SK-N-SH (cell line): ENCODE measurements around the gene ST7. TPM values are rescaled to one million over a fixed set of nuclear protein-coding genes. Genes with fewer than 3 reads are reported as not detected.

Source experiments
- CTCF ChIA-PET: fragments of 300-600, 350-600 bp; formaldehyde crosslinking; extraction: SDS; loops from one replicate; lab custom pipeline; 2021; lab: Yijun Ruan, JAX
- POLR2A ChIA-PET: fragments of 350-600 bp; sonication (Branson Sonifier 250); formaldehyde crosslinking; extraction: SDS; loops from one replicate; lab custom pipeline; 2020; ENCODE audit warnings: antibody characterized with exemption, inconsistent platforms; lab: Yijun Ruan, JAX
- DNase-seq: peaks from one replicate; pipeline ENCODE4 v3.0.0; 2012
- H2AFZ ChIP-seq: fragments of 200-600 bp; sonication (generic); 2 replicates; pipeline ENCODE4 v1.8.1; 2016; ENCODE audit warnings: antibody characterized with exemption, mild to moderate bottlenecking, low read depth
- H3F3A ChIP-seq: fragments of 200-600 bp; sonication (generic); replicated peaks from 2 replicates; pipeline ENCODE3; 2016; ENCODE audit warnings: antibody characterized with exemption, mild to moderate bottlenecking; ENCODE audit not compliant: insufficient read depth
- H3K27ac ChIP-seq, 2 experiments: fragments of 200-500 bp in 1 of 2; fragments of 200-600 bp in 1 of 2; sonication (Bioruptor generic) in 1 of 2; sonication (generic), shearing (Covaris generic) in 1 of 2; 2 replicates each; pipeline versions ENCODE4 v1.5.1 to v1.6.1; 2014 to 2016; ENCODE audit warnings: low read depth in 2 of 2, inconsistent platforms in 1 of 2, low read length in 1 of 2, mild to moderate bottlenecking in 1 of 2, mixed read lengths in 1 of 2
- H3K27me3 ChIP-seq: fragments of 200-600 bp; sonication (generic), shearing (Covaris generic); 2 replicates; pipeline ENCODE4 v1.6.1; 2016; ENCODE audit warnings: mixed run types; ENCODE audit not compliant: insufficient read depth
- H3K36me3 ChIP-seq, 2 experiments: fragments of 200-500 bp in 1 of 2; fragments of 200-600 bp in 1 of 2; sonication (Bioruptor generic) in 1 of 2; sonication (generic) in 1 of 2; replicated peaks in 1 of 2; 2 replicates each; pipeline versions ENCODE3 to v1.5.1; 2014 to 2016; ENCODE audit warnings: low read length in 1 of 2, mild to moderate bottlenecking in 1 of 2; ENCODE audit not compliant: insufficient read depth in 2 of 2, control insufficient read depth in 1 of 2
- H3K4me1 ChIP-seq, 2 experiments: fragments of 200-500 bp in 1 of 2; fragments of 200-600 bp in 1 of 2; sonication (Bioruptor generic) in 1 of 2; sonication (generic), shearing (Covaris generic) in 1 of 2; 2 replicates each; pipeline versions ENCODE4 v1.5.1 to v1.6.1; 2014 to 2016; ENCODE audit warnings: low read depth in 1 of 2, low read length in 1 of 2, mixed run types in 1 of 2; ENCODE audit not compliant: insufficient read depth in 2 of 2, control insufficient read depth in 1 of 2
- H3K4me2 ChIP-seq: fragments of 200-600 bp; sonication (generic), shearing (Covaris generic); 2 replicates; pipeline ENCODE4 v1.6.1; 2017; ENCODE audit warnings: mixed run types
- H3K4me3 ChIP-seq, 2 experiments: fragments of 200-500 bp in 1 of 2; fragments of 200-600 bp in 1 of 2; sonication (Bioruptor generic) in 1 of 2; sonication (generic), shearing (Covaris generic) in 1 of 2; 2 replicates each; pipeline versions ENCODE4 v1.5.1 to v1.8.1; 2014 to 2016; ENCODE audit warnings: low read depth in 2 of 2, inconsistent platforms in 1 of 2, low read length in 1 of 2, mild to moderate bottlenecking in 1 of 2, mixed read lengths in 1 of 2, moderate library complexity in 1 of 2
- H3K79me2 ChIP-seq: fragments of 200-600 bp; sonication (generic); 2 replicates; pipeline ENCODE4 v1.8.1; 2017; ENCODE audit warnings: mild to moderate bottlenecking; ENCODE audit not compliant: insufficient read depth
- H3K9ac ChIP-seq: fragments of 200-600 bp; sonication (generic); 2 replicates; pipeline ENCODE4 v1.6.1; 2017; ENCODE audit warnings: mixed run types
- H3K9me2 ChIP-seq: fragments of 200-600 bp; sonication (generic); 2 replicates; pipeline ENCODE4 v1.6.1; 2017; ENCODE audit warnings: mixed run types
- H3K9me3 ChIP-seq: fragments of 200-600 bp; sonication (generic); 2 replicates; pipeline ENCODE4 v1.6.1; 2017; ENCODE audit warnings: mixed run types, mild to moderate bottlenecking, moderate library complexity
- H4K20me1 ChIP-seq: fragments of 200-600 bp; sonication (generic); 2 replicates; pipeline ENCODE4 v1.6.1; 2017; ENCODE audit warnings: mild to moderate bottlenecking, mixed run types; ENCODE audit not compliant: insufficient read depth
- CHD2 ChIP-seq: fragments of 150-350 bp; IDR thresholded peaks from 2 replicates; pipeline ENCODE4 v1.6.1; 2018; ENCODE audit warnings: low read length; ENCODE audit not compliant: partially characterized antibody
- ELF1 ChIP-seq: IDR thresholded peaks from 2 replicates; pipeline ENCODE4 v1.4.0; 2012
- EP300 ChIP-seq, 2 experiments: IDR thresholded peaks; 2 replicates each; pipeline versions ENCODE4 v1.4.0 to v1.6.1; 2012; ENCODE audit warnings: borderline replicate concordance in 1 of 2, low read depth in 1 of 2, low read length in 1 of 2
- FOXJ3 ChIP-seq: sonication (generic); formaldehyde crosslinking; IDR thresholded peaks from 2 replicates; pipeline ENCODE4 v1.5.1; 2020; ENCODE audit warnings: mild to moderate bottlenecking, missing genetic modification reagents
- GATA2 ChIP-seq: sonication (generic); formaldehyde crosslinking; IDR thresholded peaks from 2 replicates; pipeline ENCODE4 v1.5.0; 2020; ENCODE audit warnings: mild to moderate bottlenecking, missing genetic modification reagents
- IRF3 ChIP-seq: fragments of 150-350 bp; IDR thresholded peaks from 2 replicates; pipeline ENCODE4 v1.6.1; 2016; ENCODE audit warnings: mild to moderate bottlenecking, low read depth, low read length
- MEF2A ChIP-seq: IDR thresholded peaks from 2 replicates; pipeline ENCODE4 v1.4.0; 2012; ENCODE audit warnings: low read depth, borderline replicate concordance
- RAD21 ChIP-seq: IDR thresholded peaks from 2 replicates; pipeline ENCODE4 v1.6.1; 2012; ENCODE audit warnings: mild to moderate bottlenecking, low read length
- RCOR1 ChIP-seq: fragments of 150-350 bp; IDR thresholded peaks from 2 replicates; pipeline ENCODE4 v1.6.1; 2017; ENCODE audit warnings: antibody characterized with exemption, low read length
- RXRA ChIP-seq: IDR thresholded peaks from 2 replicates; pipeline ENCODE4 v1.4.0; 2012; ENCODE audit warnings: low read depth, mild to moderate bottlenecking, borderline replicate concordance
- SIN3A ChIP-seq: IDR thresholded peaks from 2 replicates; pipeline ENCODE4 v1.6.1; 2012; ENCODE audit warnings: low read depth, mild to moderate bottlenecking, low read length, moderate library complexity, borderline replicate concordance
- TAF1 ChIP-seq: IDR thresholded peaks from 2 replicates; pipeline ENCODE4 v1.6.1; 2012; ENCODE audit warnings: low read depth, mild to moderate bottlenecking, low read length, moderate library complexity, borderline replicate concordance
- TCF12 ChIP-seq: IDR thresholded peaks from 2 replicates; pipeline ENCODE4 v1.4.0; 2012
- TEAD4 ChIP-seq: IDR thresholded peaks from 2 replicates; pipeline ENCODE4 v1.4.0; 2012; ENCODE audit warnings: mild to moderate bottlenecking, borderline replicate concordance; ENCODE audit not compliant: insufficient read depth
- WGBS: methylation state at CpG from one replicate; pipeline ENCODE4 v1.1.6; 2017; ENCODE audit warnings: low lambda C conversion rate; 5-methylcytosine and 5-hydroxymethylcytosine counted together
- polyA plus RNA-seq, 3 experiments: library from polyadenylated mRNA; depleted of rRNA; stranded (reverse); fragments of >200 nt; gene quantifications; 2 replicates each; pipeline ENCODE4 v1.2.3, GENCODE V29; 2012
- TF ChIP-seq, protein P1 (sequence below): fragments of 150-350 bp; IDR thresholded peaks from 2 replicates; pipeline ENCODE4 v1.6.1; 2017; ENCODE audit warnings: antibody characterized with exemption, low read length, low read depth, borderline replicate concordance
- TF ChIP-seq, protein P2 (sequence below): IDR thresholded peaks from 2 replicates; pipeline ENCODE4; 2012
- TF ChIP-seq, protein P3 (sequence below): fragments of 200-600 bp; sonication (generic); IDR thresholded peaks from 2 replicates; pipeline ENCODE4 v1.6.1; 2017; ENCODE audit warnings: antibody characterized with exemption, mild to moderate bottlenecking, moderate library complexity
- TF ChIP-seq, protein P4 (sequence below): IDR thresholded peaks from 2 replicates; pipeline ENCODE4 v1.4.0; 2012; ENCODE audit warnings: low read depth, borderline replicate concordance

Gene ST7
- polyA plus RNA-seq, 1 of the 3 experiments (the other 2 are of a cell fraction) = 23.5 TPM

DNA sequence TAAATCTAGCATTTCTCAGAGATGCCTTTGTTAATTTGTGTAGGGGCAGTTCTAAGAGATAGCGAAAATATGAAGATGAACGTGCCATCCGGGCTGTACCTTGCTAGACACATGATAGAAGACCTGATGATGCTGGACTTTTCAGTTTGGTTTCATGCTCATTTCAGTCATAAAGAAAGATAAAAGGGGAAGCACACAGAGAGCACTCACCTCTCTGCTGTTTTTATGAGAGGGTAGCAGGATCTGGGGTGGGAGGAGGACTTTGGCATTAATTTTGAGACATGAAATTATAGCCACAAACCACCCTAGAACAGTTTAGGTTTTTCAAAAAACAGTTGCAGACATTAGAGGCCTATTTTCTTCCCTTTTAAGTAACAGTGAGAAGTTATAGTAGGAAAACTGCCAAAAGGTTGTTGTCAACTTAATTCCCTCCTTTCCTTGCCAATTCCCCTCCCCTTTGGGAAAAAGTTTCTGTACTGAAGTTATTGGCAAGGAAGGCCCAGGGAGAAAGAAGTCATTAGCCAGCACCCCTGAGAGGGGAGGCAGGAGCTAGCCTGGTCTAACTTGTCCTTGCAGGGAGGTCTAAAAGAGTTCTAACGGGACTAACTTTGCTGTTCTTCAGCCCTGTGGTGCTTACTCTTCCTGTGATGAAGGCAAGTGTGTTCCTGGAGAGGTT lies 2.6 kb downstream of the ST7 start:
- no peak overlapping the region for H3K9ac ChIP-seq
- POLR2A ChIA-PET = no interaction called here
- H3K27ac ChIP-seq = no peak overlapping the region
- H2AFZ ChIP-seq = no peak overlapping the region
- CTCF ChIA-PET = interaction anchor here (0.8 to 2.6 kb wide), 6 partner anchors 12 to 172 kb away, joined by 3 to 12 read pairs (median 7); no protein-coding TSS in a partner anchor
- H4K20me1 ChIP-seq = no peaks in the 10 kb centered on the region
- no peak for TF ChIP-seq FOXJ3 (CRISPR knock-in tag)
- TF ChIP-seq MEF2A = no peak
- TF ChIP-seq, all 33 proteins: peak for 0
- H3K4me3 ChIP-seq = no peak overlapping the region
- peaks cover 66% of the 10 kb centered on the region for H3K79me2 ChIP-seq
- peaks cover 8% of the 10 kb centered on the region for H3F3A ChIP-seq
- peaks cover 0 to 3% of the 10 kb centered on the region in 2 experiments for H3K36me3 ChIP-seq
- no peaks in the 10 kb centered on the region for H3K27me3 ChIP-seq
- H3K9me3 ChIP-seq = no peaks in the 10 kb centered on the region
- peaks cover 19 to 23% of the 10 kb centered on the region in 2 experiments; a peak in 3 of 4 replicates for H3K4me1 ChIP-seq
- peak overlapping the region; percentile 83; the same call in 1 of the 2 replicates for H3K4me2 ChIP-seq
- no peaks in the 10 kb centered on the region for H3K9me2 ChIP-seq
- no peak for DNase-seq
- WGBS = 96% methylated on average over 4 of the region's 4 CpGs

DNA sequence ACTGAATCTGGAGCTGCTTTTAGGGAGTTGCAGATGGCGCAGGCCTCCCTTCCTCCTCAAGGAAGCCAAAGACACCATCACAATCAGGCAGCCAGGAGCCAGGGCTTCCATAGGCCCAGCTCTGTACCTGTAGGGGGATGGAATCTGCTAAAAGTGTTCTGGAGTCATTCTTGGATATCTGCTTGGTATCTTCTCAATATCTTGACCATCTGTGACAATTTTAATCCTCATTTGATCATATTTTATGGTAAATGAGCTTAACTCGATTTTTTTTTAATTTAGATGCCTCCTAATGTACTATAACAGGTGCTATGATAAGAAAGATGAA lies 3.1 kb downstream of the ST7 start:
- WGBS = 80% methylated on average over 2 of the region's 2 CpGs

More for the DNA sequence above, 3.1 kb downstream of the ST7 start:
- no peak overlapping the region for H3K4me2 ChIP-seq
- H3K9me3 ChIP-seq = no peaks in the 10 kb centered on the region
- H3K36me3 ChIP-seq = peaks cover 0 to 3% of the 10 kb centered on the region in 2 experiments
- H3K27ac ChIP-seq = no peak overlapping the region
- no peaks in the 10 kb centered on the region for H3K27me3 ChIP-seq
- H3K4me3 ChIP-seq = no peak overlapping the region
- H2AFZ ChIP-seq = no peak overlapping the region
- no peak overlapping the region for H3K9ac ChIP-seq
- peaks cover 19 to 23% of the 10 kb centered on the region in 2 experiments; a peak in 3 of 4 replicates for H3K4me1 ChIP-seq
- POLR2A ChIA-PET = no interaction called here
- TF ChIP-seq CHD2 = no peak
- no peak for TF ChIP-seq EP300 (IDR thresholded peaks at IDR 0.05; ENCODE audit: borderline replicate concordance in 1 of 2, low read depth in 1 of 2, low read length in 1 of 2)
- TF ChIP-seq, protein P1, sequence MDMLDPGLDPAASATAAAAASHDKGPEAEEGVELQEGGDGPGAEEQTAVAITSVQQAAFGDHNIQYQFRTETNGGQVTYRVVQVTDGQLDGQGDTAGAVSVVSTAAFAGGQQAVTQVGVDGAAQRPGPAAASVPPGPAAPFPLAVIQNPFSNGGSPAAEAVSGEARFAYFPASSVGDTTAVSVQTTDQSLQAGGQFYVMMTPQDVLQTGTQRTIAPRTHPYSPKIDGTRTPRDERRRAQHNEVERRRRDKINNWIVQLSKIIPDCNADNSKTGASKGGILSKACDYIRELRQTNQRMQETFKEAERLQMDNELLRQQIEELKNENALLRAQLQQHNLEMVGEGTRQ = no peak
- TF ChIP-seq, protein P2, sequence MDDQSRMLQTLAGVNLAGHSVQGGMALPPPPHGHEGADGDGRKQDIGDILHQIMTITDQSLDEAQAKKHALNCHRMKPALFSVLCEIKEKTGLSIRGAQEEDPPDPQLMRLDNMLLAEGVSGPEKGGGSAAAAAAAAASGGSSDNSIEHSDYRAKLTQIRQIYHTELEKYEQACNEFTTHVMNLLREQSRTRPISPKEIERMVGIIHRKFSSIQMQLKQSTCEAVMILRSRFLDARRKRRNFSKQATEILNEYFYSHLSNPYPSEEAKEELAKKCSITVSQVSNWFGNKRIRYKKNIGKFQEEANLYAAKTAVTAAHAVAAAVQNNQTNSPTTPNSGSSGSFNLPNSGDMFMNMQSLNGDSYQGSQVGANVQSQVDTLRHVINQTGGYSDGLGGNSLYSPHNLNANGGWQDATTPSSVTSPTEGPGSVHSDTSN = no peak
- TF ChIP-seq RCOR1 = no peak
- TF ChIP-seq, protein P3, sequence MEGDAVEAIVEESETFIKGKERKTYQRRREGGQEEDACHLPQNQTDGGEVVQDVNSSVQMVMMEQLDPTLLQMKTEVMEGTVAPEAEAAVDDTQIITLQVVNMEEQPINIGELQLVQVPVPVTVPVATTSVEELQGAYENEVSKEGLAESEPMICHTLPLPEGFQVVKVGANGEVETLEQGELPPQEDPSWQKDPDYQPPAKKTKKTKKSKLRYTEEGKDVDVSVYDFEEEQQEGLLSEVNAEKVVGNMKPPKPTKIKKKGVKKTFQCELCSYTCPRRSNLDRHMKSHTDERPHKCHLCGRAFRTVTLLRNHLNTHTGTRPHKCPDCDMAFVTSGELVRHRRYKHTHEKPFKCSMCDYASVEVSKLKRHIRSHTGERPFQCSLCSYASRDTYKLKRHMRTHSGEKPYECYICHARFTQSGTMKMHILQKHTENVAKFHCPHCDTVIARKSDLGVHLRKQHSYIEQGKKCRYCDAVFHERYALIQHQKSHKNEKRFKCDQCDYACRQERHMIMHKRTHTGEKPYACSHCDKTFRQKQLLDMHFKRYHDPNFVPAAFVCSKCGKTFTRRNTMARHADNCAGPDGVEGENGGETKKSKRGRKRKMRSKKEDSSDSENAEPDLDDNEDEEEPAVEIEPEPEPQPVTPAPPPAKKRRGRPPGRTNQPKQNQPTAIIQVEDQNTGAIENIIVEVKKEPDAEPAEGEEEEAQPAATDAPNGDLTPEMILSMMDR = no peak
- TF ChIP-seq TCF12 = no peak
- TF ChIP-seq, protein P4, sequence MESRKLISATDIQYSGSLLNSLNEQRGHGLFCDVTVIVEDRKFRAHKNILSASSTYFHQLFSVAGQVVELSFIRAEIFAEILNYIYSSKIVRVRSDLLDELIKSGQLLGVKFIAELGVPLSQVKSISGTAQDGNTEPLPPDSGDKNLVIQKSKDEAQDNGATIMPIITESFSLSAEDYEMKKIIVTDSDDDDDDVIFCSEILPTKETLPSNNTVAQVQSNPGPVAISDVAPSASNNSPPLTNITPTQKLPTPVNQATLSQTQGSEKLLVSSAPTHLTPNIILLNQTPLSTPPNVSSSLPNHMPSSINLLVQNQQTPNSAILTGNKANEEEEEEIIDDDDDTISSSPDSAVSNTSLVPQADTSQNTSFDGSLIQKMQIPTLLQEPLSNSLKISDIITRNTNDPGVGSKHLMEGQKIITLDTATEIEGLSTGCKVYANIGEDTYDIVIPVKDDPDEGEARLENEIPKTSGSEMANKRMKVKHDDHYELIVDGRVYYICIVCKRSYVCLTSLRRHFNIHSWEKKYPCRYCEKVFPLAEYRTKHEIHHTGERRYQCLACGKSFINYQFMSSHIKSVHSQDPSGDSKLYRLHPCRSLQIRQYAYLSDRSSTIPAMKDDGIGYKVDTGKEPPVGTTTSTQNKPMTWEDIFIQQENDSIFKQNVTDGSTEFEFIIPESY = no peak
- no peak for TF ChIP-seq TAF1
- no peak for TF ChIP-seq GATA2
- TF ChIP-seq SIN3A = no peak
- no peak for TF ChIP-seq TEAD4
- no peak for TF ChIP-seq ELF1
- no peak for TF ChIP-seq RAD21
- TF ChIP-seq IRF3 = no peak
- no peak for TF ChIP-seq RXRA
- H3K9me2 ChIP-seq = no peaks in the 10 kb centered on the region
- no peaks in the 10 kb centered on the region for H4K20me1 ChIP-seq
- no peak for DNase-seq
- H3K79me2 ChIP-seq = peaks cover 71% of the 10 kb centered on the region
- H3F3A ChIP-seq = peaks cover 8% of the 10 kb centered on the region
- CTCF ChIA-PET = interaction anchor here (0.8 to 2.6 kb wide), 6 partner anchors 12 to 172 kb away, joined by 3 to 12 read pairs (median 7); no protein-coding TSS in a partner anchor
